Measurements from ENCODE around the gene ANXA10. TPM values are rescaled to one million over a fixed set of nuclear protein-coding genes. Genes with fewer than 3 reads are reported as not detected.

Gene ANXA10
- total and polyA plus RNA-seq, 2 of the 8 experiments (the other 6 are each of a cell fraction or from before 2014, with no cell fraction given): not detected

DNA sequence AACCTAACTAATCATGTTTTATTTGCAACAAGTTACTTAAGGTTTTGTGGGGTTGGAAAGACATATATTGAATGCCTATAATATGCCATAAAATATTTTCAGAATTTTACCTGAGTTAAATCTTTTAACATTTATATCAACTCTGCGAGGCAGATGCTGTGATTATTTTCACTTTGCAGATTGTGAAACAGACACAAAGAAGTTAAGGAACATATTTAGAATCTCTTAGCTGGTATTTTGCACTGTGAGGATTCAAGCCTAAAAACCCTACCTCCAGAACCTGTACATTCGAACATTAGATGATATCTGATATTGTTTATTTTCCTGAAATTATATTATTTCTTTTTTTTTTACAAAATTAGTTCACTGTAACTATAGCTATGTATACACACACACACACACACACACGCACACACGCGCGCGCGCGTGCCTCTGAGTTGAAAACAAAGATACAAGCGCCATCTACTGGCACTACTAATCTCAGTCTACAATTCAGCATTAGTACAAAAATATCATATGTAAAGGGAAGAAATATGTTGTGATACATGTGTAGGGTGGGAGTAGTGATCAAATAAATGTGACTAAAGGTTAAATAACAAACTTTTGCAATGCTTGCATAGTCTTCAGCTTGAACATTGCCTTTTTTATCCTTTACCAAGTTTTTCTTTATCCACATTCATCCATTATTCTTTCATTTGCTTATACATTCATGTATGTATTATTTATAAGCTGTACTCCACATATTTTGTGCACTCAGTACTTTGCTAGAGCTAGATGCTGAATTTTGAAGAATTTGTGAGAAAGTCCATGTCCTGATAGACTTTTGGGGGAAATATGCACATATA is 61.5 kb downstream of the ANXA10 start (continued):
- no peak for TF ChIP-seq SAP30 (IDR thresholded peaks at IDR 0.05; ENCODE audit: insufficient read depth, insufficient replicate concordance, low read length)
- TF ChIP-seq FOSL1 (IDR thresholded peaks at IDR 0.05; ENCODE audit: insufficient read depth, low read depth, low read length): 0 out of 2 replicates have a peak, but pooled peaks have one; percentile 10
- TF ChIP-seq CREB1 (IDR thresholded peaks at IDR 0.05): 0 out of 2 replicates have a peak, but pooled peaks have one; percentile 38
- TF ChIP-seq ASH2L (IDR thresholded peaks at IDR 0.05; ENCODE audit: low read length): no peak
- TF ChIP-seq SRF (IDR thresholded peaks at IDR 0.05; ENCODE audit: low read depth, low read length): no peak
- TF ChIP-seq HDAC2 (IDR thresholded peaks at IDR 0.05; ENCODE audit: borderline replicate concordance in 1 of 2, low read depth in 2 of 2, low read length in 2 of 2): no peak
- 0 out of 2 replicates have a peak, but pooled peaks have one; percentile 9 for TF ChIP-seq POU5F1 (IDR thresholded peaks at IDR 0.05; ENCODE audit: low read depth, low read length)
- TF ChIP-seq POLR2A (IDR thresholded peaks at IDR 0.05; ENCODE audit: control extremely low read depth in 1 of 2, low read depth in 2 of 2, low read length in 2 of 2): no peak
- TF ChIP-seq, protein P1, sequence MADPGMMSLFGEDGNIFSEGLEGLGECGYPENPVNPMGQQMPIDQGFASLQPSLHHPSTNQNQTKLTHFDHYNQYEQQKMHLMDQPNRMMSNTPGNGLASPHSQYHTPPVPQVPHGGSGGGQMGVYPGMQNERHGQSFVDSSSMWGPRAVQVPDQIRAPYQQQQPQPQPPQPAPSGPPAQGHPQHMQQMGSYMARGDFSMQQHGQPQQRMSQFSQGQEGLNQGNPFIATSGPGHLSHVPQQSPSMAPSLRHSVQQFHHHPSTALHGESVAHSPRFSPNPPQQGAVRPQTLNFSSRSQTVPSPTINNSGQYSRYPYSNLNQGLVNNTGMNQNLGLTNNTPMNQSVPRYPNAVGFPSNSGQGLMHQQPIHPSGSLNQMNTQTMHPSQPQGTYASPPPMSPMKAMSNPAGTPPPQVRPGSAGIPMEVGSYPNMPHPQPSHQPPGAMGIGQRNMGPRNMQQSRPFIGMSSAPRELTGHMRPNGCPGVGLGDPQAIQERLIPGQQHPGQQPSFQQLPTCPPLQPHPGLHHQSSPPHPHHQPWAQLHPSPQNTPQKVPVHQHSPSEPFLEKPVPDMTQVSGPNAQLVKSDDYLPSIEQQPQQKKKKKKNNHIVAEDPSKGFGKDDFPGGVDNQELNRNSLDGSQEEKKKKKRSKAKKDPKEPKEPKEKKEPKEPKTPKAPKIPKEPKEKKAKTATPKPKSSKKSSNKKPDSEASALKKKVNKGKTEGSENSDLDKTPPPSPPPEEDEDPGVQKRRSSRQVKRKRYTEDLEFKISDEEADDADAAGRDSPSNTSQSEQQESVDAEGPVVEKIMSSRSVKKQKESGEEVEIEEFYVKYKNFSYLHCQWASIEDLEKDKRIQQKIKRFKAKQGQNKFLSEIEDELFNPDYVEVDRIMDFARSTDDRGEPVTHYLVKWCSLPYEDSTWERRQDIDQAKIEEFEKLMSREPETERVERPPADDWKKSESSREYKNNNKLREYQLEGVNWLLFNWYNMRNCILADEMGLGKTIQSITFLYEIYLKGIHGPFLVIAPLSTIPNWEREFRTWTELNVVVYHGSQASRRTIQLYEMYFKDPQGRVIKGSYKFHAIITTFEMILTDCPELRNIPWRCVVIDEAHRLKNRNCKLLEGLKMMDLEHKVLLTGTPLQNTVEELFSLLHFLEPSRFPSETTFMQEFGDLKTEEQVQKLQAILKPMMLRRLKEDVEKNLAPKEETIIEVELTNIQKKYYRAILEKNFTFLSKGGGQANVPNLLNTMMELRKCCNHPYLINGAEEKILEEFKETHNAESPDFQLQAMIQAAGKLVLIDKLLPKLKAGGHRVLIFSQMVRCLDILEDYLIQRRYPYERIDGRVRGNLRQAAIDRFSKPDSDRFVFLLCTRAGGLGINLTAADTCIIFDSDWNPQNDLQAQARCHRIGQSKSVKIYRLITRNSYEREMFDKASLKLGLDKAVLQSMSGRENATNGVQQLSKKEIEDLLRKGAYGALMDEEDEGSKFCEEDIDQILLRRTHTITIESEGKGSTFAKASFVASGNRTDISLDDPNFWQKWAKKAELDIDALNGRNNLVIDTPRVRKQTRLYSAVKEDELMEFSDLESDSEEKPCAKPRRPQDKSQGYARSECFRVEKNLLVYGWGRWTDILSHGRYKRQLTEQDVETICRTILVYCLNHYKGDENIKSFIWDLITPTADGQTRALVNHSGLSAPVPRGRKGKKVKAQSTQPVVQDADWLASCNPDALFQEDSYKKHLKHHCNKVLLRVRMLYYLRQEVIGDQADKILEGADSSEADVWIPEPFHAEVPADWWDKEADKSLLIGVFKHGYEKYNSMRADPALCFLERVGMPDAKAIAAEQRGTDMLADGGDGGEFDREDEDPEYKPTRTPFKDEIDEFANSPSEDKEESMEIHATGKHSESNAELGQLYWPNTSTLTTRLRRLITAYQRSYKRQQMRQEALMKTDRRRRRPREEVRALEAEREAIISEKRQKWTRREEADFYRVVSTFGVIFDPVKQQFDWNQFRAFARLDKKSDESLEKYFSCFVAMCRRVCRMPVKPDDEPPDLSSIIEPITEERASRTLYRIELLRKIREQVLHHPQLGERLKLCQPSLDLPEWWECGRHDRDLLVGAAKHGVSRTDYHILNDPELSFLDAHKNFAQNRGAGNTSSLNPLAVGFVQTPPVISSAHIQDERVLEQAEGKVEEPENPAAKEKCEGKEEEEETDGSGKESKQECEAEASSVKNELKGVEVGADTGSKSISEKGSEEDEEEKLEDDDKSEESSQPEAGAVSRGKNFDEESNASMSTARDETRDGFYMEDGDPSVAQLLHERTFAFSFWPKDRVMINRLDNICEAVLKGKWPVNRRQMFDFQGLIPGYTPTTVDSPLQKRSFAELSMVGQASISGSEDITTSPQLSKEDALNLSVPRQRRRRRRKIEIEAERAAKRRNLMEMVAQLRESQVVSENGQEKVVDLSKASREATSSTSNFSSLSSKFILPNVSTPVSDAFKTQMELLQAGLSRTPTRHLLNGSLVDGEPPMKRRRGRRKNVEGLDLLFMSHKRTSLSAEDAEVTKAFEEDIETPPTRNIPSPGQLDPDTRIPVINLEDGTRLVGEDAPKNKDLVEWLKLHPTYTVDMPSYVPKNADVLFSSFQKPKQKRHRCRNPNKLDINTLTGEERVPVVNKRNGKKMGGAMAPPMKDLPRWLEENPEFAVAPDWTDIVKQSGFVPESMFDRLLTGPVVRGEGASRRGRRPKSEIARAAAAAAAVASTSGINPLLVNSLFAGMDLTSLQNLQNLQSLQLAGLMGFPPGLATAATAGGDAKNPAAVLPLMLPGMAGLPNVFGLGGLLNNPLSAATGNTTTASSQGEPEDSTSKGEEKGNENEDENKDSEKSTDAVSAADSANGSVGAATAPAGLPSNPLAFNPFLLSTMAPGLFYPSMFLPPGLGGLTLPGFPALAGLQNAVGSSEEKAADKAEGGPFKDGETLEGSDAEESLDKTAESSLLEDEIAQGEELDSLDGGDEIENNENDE (IDR thresholded peaks at IDR 0.05; ENCODE audit: insufficient replicate concordance, low read length): peak; percentile 41

Measured in H1 (cell line).